Caco-2 (cell line): ENCODE results near the gene SYT1. TPM values are rescaled to one million over a fixed set of nuclear protein-coding genes. Genes with fewer than 3 reads are reported as not detected.

ENCODE experiments used
- BruUV-seq: library from RNA; stranded (reverse); fragments of 400-500 nt; replicated peaks from 2 replicates; lab custom pipeline; 2021; lab: Mats Ljungman, UMichigan
- CTCF ChIA-PET: fragments of 300-600 bp; sonication (Branson Sonifier 250); formaldehyde crosslinking; loops from one replicate; lab custom pipeline; 2022; ENCODE audit warnings: antibody characterized with exemption; lab: Charles Lee
- POLR2A ChIA-PET: fragments of 300-600 bp; sonication (Branson Sonifier 250); formaldehyde crosslinking; loops from one replicate; lab custom pipeline; 2022; ENCODE audit warnings: antibody characterized with exemption; lab: Charles Lee
- DNase-seq, 2 experiments: peaks; one replicate each; pipeline versions ENCODE4 v3.0.0 to v3.0.0-alpha.2; 2020 to 2022
- H3K27me3 ChIP-seq: replicated peaks from 2 replicates; pipeline ENCODE4 v1.6.0; 2011; ENCODE audit warnings: low read length; ENCODE audit not compliant: control insufficient read depth, insufficient read depth
- H3K36me3 ChIP-seq: 2 replicates; pipeline ENCODE4 v1.5.1; 2011; ENCODE audit warnings: low read length; ENCODE audit not compliant: control insufficient read depth, insufficient read depth
- H3K4me1 ChIP-seq: fragments of 250-450 bp; sonication (Bioruptor Pico); 2 replicates; pipeline ENCODE4 v1.5.1; 2020; ENCODE audit warnings: mild to moderate bottlenecking
- H3K4me3 ChIP-seq: 2 replicates; pipeline ENCODE4 v1.5.1; 2011; ENCODE audit warnings: low read depth, mild to moderate bottlenecking, control low read depth, low read length
- H3K9me3 ChIP-seq: fragments of 250-450 bp; sonication (Bioruptor Pico); 2 replicates; pipeline ENCODE4 v1.5.1; 2020; ENCODE audit warnings: mild to moderate bottlenecking, moderate library complexity
- H3K27ac Mint-ChIP-seq: one replicate; pipeline ENCODE4 v1.8.0; 2022; ENCODE audit warnings: mixed read lengths; ENCODE audit not compliant: unreplicated experiment
- H3K27me3 Mint-ChIP-seq: one replicate; pipeline ENCODE4 v1.8.0; 2022; ENCODE audit warnings: mixed read lengths; ENCODE audit not compliant: insufficient read depth, unreplicated experiment
- H3K36me3 Mint-ChIP-seq: one replicate; pipeline ENCODE4 v1.8.0; 2022; ENCODE audit warnings: mild to moderate bottlenecking, mixed read lengths; ENCODE audit not compliant: insufficient read depth, unreplicated experiment
- H3K4me1 Mint-ChIP-seq: one replicate; pipeline ENCODE4 v1.8.0; 2022; ENCODE audit warnings: low read depth, mixed read lengths; ENCODE audit not compliant: unreplicated experiment
- H3K4me3 Mint-ChIP-seq: one replicate; pipeline ENCODE4 v1.8.0; 2022; ENCODE audit warnings: mild to moderate bottlenecking, moderate library complexity, mixed read lengths; ENCODE audit not compliant: unreplicated experiment
- H3K9me3 Mint-ChIP-seq: one replicate; pipeline ENCODE4 v1.8.0; 2022; ENCODE audit warnings: mixed read lengths; ENCODE audit not compliant: unreplicated experiment
- CTCF ChIP-seq, 2 experiments: fragments of 200-600 bp in 1 of 2; IDR thresholded peaks; 1 replicate in 1 of 2; 2 replicates in 1 of 2; pipeline versions ENCODE4 v1.5.1 to v1.8.0; 2011 to 2022; ENCODE audit warnings: antibody characterized with exemption in 1 of 2, control low read depth in 1 of 2, inconsistent platforms in 1 of 2, low read depth in 1 of 2, low read length in 1 of 2, mild to moderate bottlenecking in 1 of 2, moderate library complexity in 1 of 2; ENCODE audit not compliant: insufficient read depth in 1 of 2, severe bottlenecking in 1 of 2, unreplicated experiment in 1 of 2
- intact Hi-C: fragments of 100-400 bp; cut with micrococcal nuclease; formaldehyde crosslinking; loops from one replicate; pipeline ENCODE4 v1.10.0; 2022; ENCODE audit not compliant: unreplicated experiment
- total RNA-seq: library from RNA; stranded (reverse); gene quantifications from 2 replicates; pipeline ENCODE4 v1.2.3, GENCODE V29; 2022

The SYT1 gene
- total RNA-seq, 1 experiment from 2014 or later: 0.39 TPM

GRCh38 chr12:78853231-78853630 lies 11.3 kb upstream of the SYT1 start:
- Mint-ChIP-seq H3K27ac (no peak overlapping the region), H3K36me3 (no peaks in the 10 kb centered on the region), H3K27me3 (peaks cover 2% of the 10 kb centered on the region), H3K4me3 (no peak overlapping the region), H3K4me1 (no peaks in the 10 kb centered on the region), H3K9me3 (peaks cover 22% of the 10 kb centered on the region)
- no TSS peak for BruUV-seq
- POLR2A ChIA-PET: no interaction called here
- H3K4me1 ChIP-seq: no peaks in the 10 kb centered on the region
- intact Hi-C loops: no loop called here
- peaks cover 14% of the 10 kb centered on the region; the same call in 1 of the 2 replicates for H3K9me3 ChIP-seq
- no peak for TF ChIP-seq CTCF (IDR thresholded peaks at IDR 0.05; ENCODE audit: insufficient read depth in 1 of 2, low read depth in 1 of 2, low read length in 1 of 2, severe bottlenecking in 1 of 2, unreplicated experiment in 1 of 2)
- DNase-seq: no peak
- CTCF ChIA-PET: no interaction called here
- no peak overlapping the region for H3K4me3 ChIP-seq
- H3K36me3 ChIP-seq: no peaks in the 10 kb centered on the region
- H3K27me3 ChIP-seq: no peaks in the 10 kb centered on the region

GRCh38 chr12:78863482-78864402 lies 832 bp upstream of the SYT1 start:
- peak overlapping the region; percentile 84 for H3K4me3 Mint-ChIP-seq
- TF ChIP-seq CTCF (IDR thresholded peaks at IDR 0.05; ENCODE audit: insufficient read depth in 1 of 2, low read depth in 1 of 2, low read length in 1 of 2, severe bottlenecking in 1 of 2, unreplicated experiment in 1 of 2): no peak
- peaks cover 11% of the 10 kb centered on the region for H3K4me1 Mint-ChIP-seq
- intact Hi-C loops: no loop called here
- H3K36me3 ChIP-seq: no peaks in the 10 kb centered on the region
- peak; percentile 27 to 43 for DNase-seq
- H3K9me3 Mint-ChIP-seq: no peaks in the 10 kb centered on the region
- H3K27me3 Mint-ChIP-seq: peaks cover 15% of the 10 kb centered on the region
- no peaks in the 10 kb centered on the region for H3K36me3 Mint-ChIP-seq
- H3K27me3 ChIP-seq: no peaks in the 10 kb centered on the region
- peaks cover 8% of the 10 kb centered on the region for H3K4me1 ChIP-seq
- ChIA-PET CTCF (no interaction called here), POLR2A (no interaction called here)
- no peak overlapping the region for H3K27ac Mint-ChIP-seq
- BruUV-seq: no TSS peak
- no peaks in the 10 kb centered on the region for H3K9me3 ChIP-seq
- H3K4me3 ChIP-seq: peak overlapping the region; percentile 29

- peak overlapping the region; percentile 1 for H3K4me3 ChIP-seq
- H3K27ac Mint-ChIP-seq: no peak overlapping the region
These were observed 393 bp downstream of the SYT1 start for GRCh38 chr12:78864870-78865463.

More at GRCh38 chr12:78864870-78865463, 393 bp downstream of the SYT1 start:
- Mint-ChIP-seq H3K36me3 (no peaks in the 10 kb centered on the region), H3K9me3 (no peaks in the 10 kb centered on the region), H3K4me1 (peaks cover 11% of the 10 kb centered on the region), H3K4me3 (peak overlapping the region; percentile 84), H3K27me3 (peaks cover 15% of the 10 kb centered on the region)
- Histone ChIP-seq H3K36me3 (no peaks in the 10 kb centered on the region), H3K9me3 (no peaks in the 10 kb centered on the region), H3K4me1 (peaks cover 8% of the 10 kb centered on the region), H3K27me3 (no peaks in the 10 kb centered on the region)
- intact Hi-C loops: no loop called here
- BruUV-seq: no TSS peak
- ChIA-PET CTCF (no interaction called here), POLR2A (no interaction called here)
- no peak for DNase-seq
- no peak for TF ChIP-seq CTCF (IDR thresholded peaks at IDR 0.05; ENCODE audit: insufficient read depth in 1 of 2, low read depth in 1 of 2, low read length in 1 of 2, severe bottlenecking in 1 of 2, unreplicated experiment in 1 of 2)
